Lung (tissue), 12 donors: ENCODE data around the gene ANKRD33B. TPM values are rescaled to one million over a fixed set of nuclear protein-coding genes. Genes with fewer than 3 reads are reported as not detected.

Experiments
- ATAC-seq: fragments of 200-7000 bp; cut with Tn5 transposase; one replicate; pipeline ENCODE4 v1.9.1; 2020; ENCODE audit warnings: moderate number of reproducible peaks; ENCODE audit not compliant: insufficient read depth, low FRiP score
- DNase-seq, 3 donors: peaks; one replicate each; pipeline ENCODE4 v3.0.0-alpha.2; 2013 to 2017
- H3K27ac ChIP-seq, 2 donors: one replicate each; pipeline ENCODE4 v1.5.1; 2013; ENCODE audit warnings: mild to moderate bottlenecking in 2 of 2, moderate library complexity in 2 of 2, control low read depth in 1 of 2, inconsistent platforms in 1 of 2, low read depth in 1 of 2, low read length in 1 of 2
- H3K27me3 ChIP-seq, 3 donors: one replicate each; pipeline ENCODE4 v1.5.1; 2013; ENCODE audit warnings: low read length in 2 of 3; ENCODE audit not compliant: control insufficient read depth in 3 of 3, insufficient read depth in 3 of 3
- H3K36me3 ChIP-seq, 4 donors: one replicate each; pipeline ENCODE4 v1.5.1; 2013; ENCODE audit warnings: low read length in 4 of 4, mild to moderate bottlenecking in 1 of 4, moderate library complexity in 1 of 4; ENCODE audit not compliant: control insufficient read depth in 4 of 4, insufficient read depth in 4 of 4
- H3K4me1 ChIP-seq, 5 donors: one replicate each; pipeline ENCODE4 v1.5.1; 2013; ENCODE audit warnings: low read length in 5 of 5, mild to moderate bottlenecking in 2 of 5, moderate library complexity in 1 of 5; ENCODE audit not compliant: control insufficient read depth in 5 of 5, insufficient read depth in 5 of 5
- H3K4me3 ChIP-seq: one replicate; pipeline ENCODE4 v1.5.1; 2013; ENCODE audit warnings: mild to moderate bottlenecking, control low read depth, moderate library complexity
- H3K9ac ChIP-seq, 2 donors: one replicate each; pipeline ENCODE4 v1.5.1; 2013; ENCODE audit warnings: low read length in 2 of 2, control low read depth in 1 of 2; ENCODE audit not compliant: insufficient read depth in 1 of 2
- H3K9me3 ChIP-seq, 4 donors: one replicate each; pipeline ENCODE4 v1.5.1; 2013; ENCODE audit warnings: low read length in 3 of 4, mild to moderate bottlenecking in 1 of 4, moderate library complexity in 1 of 4; ENCODE audit not compliant: control insufficient read depth in 4 of 4, insufficient read depth in 3 of 4
- WGBS, 2 donors: extraction: QIAGEN DNeasy Blood & Tissue Kit; methylation state at CpG; one replicate each; pipeline ENCODE4 v1.1.7; 2013; 5-methylcytosine and 5-hydroxymethylcytosine counted together
- polyA plus RNA-seq, 2 donors: library from polyadenylated mRNA; stranded (reverse); fragments of 200-250 nt; gene quantifications; one replicate each; pipeline ENCODE4 v1.2.1, GENCODE V29; 2013
- total RNA-seq, 2 donors: library from RNA; depleted of rRNA in 1 of 2; stranded (reverse); fragments of >200 nt in 1 of 2; gene quantifications; one replicate each; pipeline ENCODE4 v1.2.1, GENCODE V29; 2014 to 2021
- TF ChIP-seq, protein P1 (sequence below): IDR thresholded peaks from 2 replicates; pipeline ENCODE4 v1.5.1; 2012; ENCODE audit warnings: mild to moderate bottlenecking; ENCODE audit errors: control extremely low read depth, extremely low read depth
- donor health status: control.
- donor health status: control.
- donor health status: Bipolar disorder and iron deficiency.
- donor health status: healthy.
- donor health status: DM: yes; HTN: yes; CAD: no.

The ANKRD33B gene
- total and polyA plus RNA-seq, 4 donors = 1.0 to 6.3 (median 2.1) TPM

DNA sequence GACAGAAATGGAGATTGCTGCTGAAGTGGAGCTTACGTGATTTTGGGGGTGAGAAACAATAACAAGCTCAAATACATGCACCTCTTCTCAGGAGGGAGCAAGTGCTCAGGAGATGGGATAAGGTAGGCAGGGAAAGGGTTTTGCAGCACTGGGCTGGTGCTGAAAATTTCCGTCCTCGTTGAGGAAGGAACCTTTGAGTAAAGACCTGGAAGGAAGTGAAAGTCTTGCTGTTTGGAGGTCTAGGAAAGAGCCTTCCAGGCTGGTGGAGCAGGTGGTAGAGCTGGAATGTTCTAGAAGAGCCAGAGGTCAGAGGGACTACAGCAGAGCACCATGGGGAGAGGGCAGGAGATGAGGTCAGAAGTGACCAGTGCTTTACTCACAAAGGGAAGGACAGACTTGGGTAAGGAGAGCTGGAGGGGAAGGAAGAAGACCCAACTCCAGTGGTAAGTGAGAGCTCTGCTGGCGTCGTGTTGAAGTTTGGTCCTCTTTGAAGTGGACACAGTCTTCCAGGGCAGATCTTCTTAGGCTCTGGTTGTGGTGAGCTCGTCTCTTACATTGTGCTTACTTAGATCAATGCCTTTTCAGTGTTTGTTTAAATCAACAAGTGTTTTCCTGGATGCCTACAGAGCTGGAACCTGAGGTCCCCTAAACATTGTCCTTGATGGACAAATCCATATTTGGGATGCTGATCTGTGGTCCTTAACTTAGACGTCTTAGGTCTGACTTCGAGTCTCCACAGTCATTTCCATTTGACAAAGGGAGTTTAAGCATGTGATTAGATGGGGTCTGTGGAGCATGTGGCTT lies 21.0 kb downstream of the ANKRD33B start:
- WGBS, 2 donors = 51 to 69% methylated on average over 8 of the region's 8 CpGs
- Histone ChIP-seq H3K9ac (no peak overlapping the region), H3K4me1 (peaks cover 0 to 9% (median 0%) of the 10 kb centered on the region in 5 donors), H3K27me3 (peaks cover 0 to 5% (median 0%) of the 10 kb centered on the region in 3 donors), H3K27ac (no peak overlapping the region), H3K36me3 (no peaks in the 10 kb centered on the region), H3K9me3 (peaks cover 0 to 2% (median 0%) of the 10 kb centered on the region in 4 donors), H3K4me3 (no peak overlapping the region)
- ATAC-seq (no peak), DNase-seq (no peak)
- TF ChIP-seq, protein P1, sequence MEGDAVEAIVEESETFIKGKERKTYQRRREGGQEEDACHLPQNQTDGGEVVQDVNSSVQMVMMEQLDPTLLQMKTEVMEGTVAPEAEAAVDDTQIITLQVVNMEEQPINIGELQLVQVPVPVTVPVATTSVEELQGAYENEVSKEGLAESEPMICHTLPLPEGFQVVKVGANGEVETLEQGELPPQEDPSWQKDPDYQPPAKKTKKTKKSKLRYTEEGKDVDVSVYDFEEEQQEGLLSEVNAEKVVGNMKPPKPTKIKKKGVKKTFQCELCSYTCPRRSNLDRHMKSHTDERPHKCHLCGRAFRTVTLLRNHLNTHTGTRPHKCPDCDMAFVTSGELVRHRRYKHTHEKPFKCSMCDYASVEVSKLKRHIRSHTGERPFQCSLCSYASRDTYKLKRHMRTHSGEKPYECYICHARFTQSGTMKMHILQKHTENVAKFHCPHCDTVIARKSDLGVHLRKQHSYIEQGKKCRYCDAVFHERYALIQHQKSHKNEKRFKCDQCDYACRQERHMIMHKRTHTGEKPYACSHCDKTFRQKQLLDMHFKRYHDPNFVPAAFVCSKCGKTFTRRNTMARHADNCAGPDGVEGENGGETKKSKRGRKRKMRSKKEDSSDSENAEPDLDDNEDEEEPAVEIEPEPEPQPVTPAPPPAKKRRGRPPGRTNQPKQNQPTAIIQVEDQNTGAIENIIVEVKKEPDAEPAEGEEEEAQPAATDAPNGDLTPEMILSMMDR = no peak

DNA sequence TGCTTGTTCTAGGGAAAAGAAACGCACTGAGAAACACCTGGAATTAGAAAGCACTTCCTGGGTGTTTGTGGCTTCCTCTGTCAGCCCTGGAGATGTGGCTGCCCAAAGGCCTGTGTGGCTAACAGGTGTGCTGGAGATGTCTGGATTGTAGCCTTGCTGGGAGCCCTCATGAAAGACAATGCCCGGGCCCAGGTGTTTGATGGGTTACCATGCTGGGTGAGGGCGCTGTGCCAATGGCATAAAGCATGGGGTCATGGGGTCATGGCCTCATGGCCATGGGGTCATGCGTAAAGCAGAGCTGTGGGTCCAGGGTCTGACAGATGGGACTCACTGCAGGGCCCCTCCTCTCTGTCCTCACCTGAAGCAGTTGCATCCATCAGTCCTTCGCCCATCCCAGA lies 21.6 kb downstream of the ANKRD33B start:
- Histone ChIP-seq H3K27ac (no peak overlapping the region), H3K27me3 (peaks cover 0 to 5% (median 0%) of the 10 kb centered on the region in 3 donors), H3K9ac (no peak overlapping the region), H3K9me3 (peaks cover 0 to 2% (median 0%) of the 10 kb centered on the region in 4 donors), H3K36me3 (no peaks in the 10 kb centered on the region), H3K4me3 (no peak overlapping the region), H3K4me1 (peaks cover 0 to 9% (median 0%) of the 10 kb centered on the region in 5 donors)
- ATAC-seq (no peak), DNase-seq (no peak)
- WGBS, 2 donors = 87 to 92% methylated on average over 5 of the region's 5 CpGs
- TF ChIP-seq, protein P1 = no peak

DNA sequence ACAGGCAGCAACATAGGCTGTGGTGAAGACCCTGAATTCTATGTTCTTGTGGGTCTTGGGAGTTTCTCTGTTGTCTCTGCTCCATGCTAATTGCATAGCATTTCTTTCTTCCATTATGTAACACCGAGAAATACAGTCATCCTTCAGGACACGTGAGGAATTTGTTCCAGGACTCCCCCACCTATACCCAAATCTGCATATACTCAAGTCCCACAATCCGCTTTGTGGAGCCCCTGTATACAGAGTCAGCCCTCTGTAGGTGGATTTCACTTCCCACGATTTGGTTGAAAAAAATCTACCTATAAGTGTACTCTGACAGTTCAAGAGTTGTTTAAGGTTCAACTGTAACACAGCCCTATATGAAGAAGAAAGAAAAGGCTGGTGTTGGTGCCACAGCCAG lies 22.1 kb downstream of the ANKRD33B start:
- Histone ChIP-seq H3K9ac (no peak overlapping the region), H3K27ac (no peak overlapping the region), H3K4me1 (peaks cover 0 to 8% (median 0%) of the 10 kb centered on the region in 5 donors), H3K9me3 (peaks cover 0 to 2% (median 0%) of the 10 kb centered on the region in 4 donors), H3K4me3 (no peak overlapping the region), H3K36me3 (no peaks in the 10 kb centered on the region), H3K27me3 (peaks cover 0 to 5% (median 0%) of the 10 kb centered on the region in 3 donors)
- ATAC-seq (no peak), DNase-seq (no peak)
- TF ChIP-seq, protein P1 = no peak
- WGBS, 2 donors = 86 to 88% methylated on average over 4 of the region's 4 CpGs
